Measurements from ENCODE around the gene ECPAS. TPM values are rescaled to one million over a fixed set of nuclear protein-coding genes. Genes with fewer than 3 reads are reported as not detected.

The ECPAS gene
- total RNA-seq, 1 experiment from 2014 or later = 106 TPM

- Histone ChIP-seq H3K9me3 (ENCODE audit: control insufficient read depth, low read depth, low read length) (no peaks in the 10 kb centered on the region), H2BK5ac (ENCODE audit: insufficient read length, low read length) (no peak overlapping the region), H3K9ac (ENCODE audit: extremely low read depth, insufficient read length, low read length) (peak overlapping the region; percentile 91), H3K14ac (ENCODE audit: insufficient read depth, low read length) (peak overlapping the region; percentile 73; the same call in 1 of the 2 replicates), H3T11ph (ENCODE audit: low read length) (no peak overlapping the region), H3K79me2 (ENCODE audit: insufficient read depth, low read length) (peaks cover 24% of the 10 kb centered on the region; the same call in 1 of the 2 replicates), H2AK5ac (ENCODE audit: insufficient read length, low read length) (no peak overlapping the region), H2BK15ac (ENCODE audit: low read depth, low read length) (no peak overlapping the region), H3K23ac (ENCODE audit: insufficient read length, low read depth, low read length) (no peak overlapping the region), H3K4me1 (ENCODE audit: insufficient read depth, low read length) (peaks cover 3% of the 10 kb centered on the region; the same call in 1 of the 2 replicates), H2BK120ac (ENCODE audit: low read depth, low read length, poor library complexity, severe bottlenecking) (no peak overlapping the region), H3K4ac (ENCODE audit: low read depth, low read length) (no peak overlapping the region), H2BK20ac (ENCODE audit: low read depth, low read length, poor library complexity, severe bottlenecking) (no peak overlapping the region), H3K56ac (ENCODE audit: insufficient read length, low read depth, low read length) (no peak overlapping the region), H4K8ac (replicated peaks; ENCODE audit: insufficient read length, low read depth, low read length) (no peak overlapping the region), H3K79me1 (ENCODE audit: insufficient read depth, low read depth, low read length, poor library complexity, severe bottlenecking) (no peaks in the 10 kb centered on the region), H4K20me1 (ENCODE audit: control insufficient read depth, insufficient read depth, insufficient read length) (no peaks in the 10 kb centered on the region), H3K27ac (ENCODE audit: insufficient read length, low read depth, low read length) (peak overlapping the region; percentile 51), H3K23me2 (ENCODE audit: insufficient read length, low read depth, low read length, poor library complexity, severe bottlenecking) (peaks cover 12% of the 10 kb centered on the region), H2BK12ac (ENCODE audit: insufficient read length, low read depth, low read length) (no peak overlapping the region), H3K18ac (ENCODE audit: insufficient read length, low read depth, low read length) (peak overlapping the region; percentile 88), H3K27me3 (ENCODE audit: insufficient read depth, low read length) (no peaks in the 10 kb centered on the region), H2AFZ (ENCODE audit: low read length) (peak overlapping the region; percentile 60), H4K91ac (ENCODE audit: insufficient read length, low read depth, low read length) (no peak overlapping the region), H4K5ac (ENCODE audit: insufficient read length, low read depth, low read length) (no peak overlapping the region), H3K4me2 (ENCODE audit: insufficient read depth, insufficient read length, low read length) (peak overlapping the region; percentile 85)
- Mint-ChIP-seq H3K4me1 (peaks cover 19 to 23% of the 10 kb centered on the region in 2 experiments), H3K27me3 (ENCODE audit: low read depth) (no peaks in the 10 kb centered on the region), H3K27ac (peak overlapping the region; percentile 19 to 70 (median 68); a peak in 5 of 7 replicates), H3K4me3 (peak overlapping the region; percentile 78 to 89), H3K36me3 (ENCODE audit: insufficient read depth in 1 of 3, low read depth in 3 of 3) (peaks cover 0 to 4% (median 0%) of the 10 kb centered on the region in 3 experiments; a peak in 2 of 7 replicates), H3K9me3 (no peaks in the 10 kb centered on the region)
- DNase-seq = no peak
- WGBS (ENCODE audit: extremely low coverage, insufficient read length, low lambda C conversion rate) = no CpG with 5 or more reads among the region's 4 CpGs
- TF ChIP-seq, protein P1, sequence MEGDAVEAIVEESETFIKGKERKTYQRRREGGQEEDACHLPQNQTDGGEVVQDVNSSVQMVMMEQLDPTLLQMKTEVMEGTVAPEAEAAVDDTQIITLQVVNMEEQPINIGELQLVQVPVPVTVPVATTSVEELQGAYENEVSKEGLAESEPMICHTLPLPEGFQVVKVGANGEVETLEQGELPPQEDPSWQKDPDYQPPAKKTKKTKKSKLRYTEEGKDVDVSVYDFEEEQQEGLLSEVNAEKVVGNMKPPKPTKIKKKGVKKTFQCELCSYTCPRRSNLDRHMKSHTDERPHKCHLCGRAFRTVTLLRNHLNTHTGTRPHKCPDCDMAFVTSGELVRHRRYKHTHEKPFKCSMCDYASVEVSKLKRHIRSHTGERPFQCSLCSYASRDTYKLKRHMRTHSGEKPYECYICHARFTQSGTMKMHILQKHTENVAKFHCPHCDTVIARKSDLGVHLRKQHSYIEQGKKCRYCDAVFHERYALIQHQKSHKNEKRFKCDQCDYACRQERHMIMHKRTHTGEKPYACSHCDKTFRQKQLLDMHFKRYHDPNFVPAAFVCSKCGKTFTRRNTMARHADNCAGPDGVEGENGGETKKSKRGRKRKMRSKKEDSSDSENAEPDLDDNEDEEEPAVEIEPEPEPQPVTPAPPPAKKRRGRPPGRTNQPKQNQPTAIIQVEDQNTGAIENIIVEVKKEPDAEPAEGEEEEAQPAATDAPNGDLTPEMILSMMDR (conservative IDR thresholded peaks at IDR 0.05) = no peak
These were observed 350 bp upstream of the ECPAS start for GRCh38 chr9:111484572-111484894.
